ENCODE measurements around the gene GOLGB1. TPM values are rescaled to one million over a fixed set of nuclear protein-coding genes. Genes with fewer than 3 reads are reported as not detected.

The GOLGB1 gene
- total RNA-seq, 4 donors from 2014 or later, result 71.7 to 101 (median 94.9) TPM

DNA sequence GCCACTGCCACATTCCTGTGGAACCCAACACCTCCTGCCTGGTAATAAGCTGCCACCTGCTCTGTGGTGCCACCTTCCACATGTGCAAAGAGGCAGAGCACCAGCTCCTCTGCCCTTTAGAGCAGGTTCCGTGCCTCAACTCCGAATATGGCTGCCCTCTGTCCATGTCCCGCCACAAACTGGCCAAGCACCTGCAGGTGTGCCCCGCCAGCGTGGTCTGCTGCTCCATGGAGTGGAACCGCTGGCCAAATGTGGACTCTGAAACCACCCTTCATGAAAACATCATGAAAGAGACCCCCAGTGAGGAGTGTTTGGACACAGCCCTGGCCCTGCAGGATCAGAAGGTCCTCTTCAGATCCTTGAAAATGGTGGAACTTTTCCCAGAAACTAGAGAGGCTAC, 128.1 kb downstream of the GOLGB1 start:
- intact Hi-C loops (cut with DNase I; ENCODE audit: low total_unique reads), result no loop called here

DNA sequence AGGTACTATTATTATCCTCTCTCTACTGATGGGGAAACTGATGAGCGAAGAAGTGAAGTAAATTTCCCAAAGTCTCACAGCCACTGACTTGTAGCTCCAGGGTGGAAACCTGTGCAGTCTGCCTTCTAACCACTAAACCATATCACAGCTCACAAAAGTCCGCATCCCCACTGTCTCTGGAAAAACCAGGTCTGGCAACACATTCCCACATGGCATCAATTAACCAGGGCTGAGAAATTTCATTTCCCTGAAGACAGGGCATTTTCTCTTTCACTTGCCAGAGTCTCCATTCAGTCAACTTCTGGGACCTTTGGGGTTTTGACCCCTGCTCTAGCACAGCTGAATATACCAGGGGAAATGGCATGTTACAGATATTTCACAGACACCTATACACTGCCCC, 129.8 kb downstream of the GOLGB1 start:
- H3K36me3 ChIP-seq, result no peaks in the 10 kb centered on the region
- intact Hi-C loops (cut with DNase I; ENCODE audit: low total_unique reads), result no loop called here
- 90% methylated on average over 2 of the region's 2 CpGs; no CpG with 5 or more reads in 1 of the 2 donors for WGBS, 2 donors (ENCODE audit: low coverage in 1 of 2)
- no peaks in the 10 kb centered on the region for H3K9me3 ChIP-seq
- no peaks in the 10 kb centered on the region for H3K4me1 ChIP-seq
- in situ Hi-C loops (cut with MboI; ENCODE audit: low pct_ligation_motif_present in 1 of 4, low pct_unique_long_range_greater_than_20kb in 1 of 4, low sequenced_read_pairs in 3 of 4), result no loop called here
- no peak overlapping the region for H3K4me3 ChIP-seq
- no peaks in the 10 kb centered on the region for H3K27me3 ChIP-seq
- TF ChIP-seq, protein P1, sequence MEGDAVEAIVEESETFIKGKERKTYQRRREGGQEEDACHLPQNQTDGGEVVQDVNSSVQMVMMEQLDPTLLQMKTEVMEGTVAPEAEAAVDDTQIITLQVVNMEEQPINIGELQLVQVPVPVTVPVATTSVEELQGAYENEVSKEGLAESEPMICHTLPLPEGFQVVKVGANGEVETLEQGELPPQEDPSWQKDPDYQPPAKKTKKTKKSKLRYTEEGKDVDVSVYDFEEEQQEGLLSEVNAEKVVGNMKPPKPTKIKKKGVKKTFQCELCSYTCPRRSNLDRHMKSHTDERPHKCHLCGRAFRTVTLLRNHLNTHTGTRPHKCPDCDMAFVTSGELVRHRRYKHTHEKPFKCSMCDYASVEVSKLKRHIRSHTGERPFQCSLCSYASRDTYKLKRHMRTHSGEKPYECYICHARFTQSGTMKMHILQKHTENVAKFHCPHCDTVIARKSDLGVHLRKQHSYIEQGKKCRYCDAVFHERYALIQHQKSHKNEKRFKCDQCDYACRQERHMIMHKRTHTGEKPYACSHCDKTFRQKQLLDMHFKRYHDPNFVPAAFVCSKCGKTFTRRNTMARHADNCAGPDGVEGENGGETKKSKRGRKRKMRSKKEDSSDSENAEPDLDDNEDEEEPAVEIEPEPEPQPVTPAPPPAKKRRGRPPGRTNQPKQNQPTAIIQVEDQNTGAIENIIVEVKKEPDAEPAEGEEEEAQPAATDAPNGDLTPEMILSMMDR (IDR thresholded peaks at IDR 0.05), result no peak
- TF ChIP-seq POLR2A (IDR thresholded peaks at IDR 0.05) (no peak), POLR2AphosphoS5 (IDR thresholded peaks at IDR 0.05) (no peak), EP300 (IDR thresholded peaks at IDR 0.05; ENCODE audit: low read depth) (no peak)
- H3K27ac ChIP-seq, result no peak overlapping the region
- no peak for DNase-seq

More for the DNA sequence above, 128.1 kb downstream of the GOLGB1 start:
- Histone ChIP-seq H3K36me3 (no peaks in the 10 kb centered on the region), H3K27ac (no peak overlapping the region), H3K27me3 (no peaks in the 10 kb centered on the region), H3K9me3 (no peaks in the 10 kb centered on the region), H3K4me1 (no peaks in the 10 kb centered on the region), H3K4me3 (no peak overlapping the region)
- DNase-seq, result no peak
- TF ChIP-seq, protein P1 (IDR thresholded peaks at IDR 0.05), result no peak
- no peak for TF ChIP-seq EP300 (IDR thresholded peaks at IDR 0.05; ENCODE audit: low read depth)
- no peak for TF ChIP-seq POLR2A (IDR thresholded peaks at IDR 0.05)
- no peak for TF ChIP-seq POLR2AphosphoS5 (IDR thresholded peaks at IDR 0.05)
- in situ Hi-C loops (cut with MboI; ENCODE audit: low pct_ligation_motif_present in 1 of 4, low pct_unique_long_range_greater_than_20kb in 1 of 4, low sequenced_read_pairs in 3 of 4), result no loop called here
- WGBS, 2 donors (ENCODE audit: low coverage in 1 of 2), result 91% methylated on average over 6 of the region's 6 CpGs; no CpG with 5 or more reads in 1 of the 2 donors

Small RNA genes lying within 50 kb of the gene (small RNA-seq; reads per million reads assigned to genes)
- gene RNU4-62P, result 0 reads per million in 4 donors

Other genes with a start within 250 kb of the GOLGB1 start
- gene POLQ, start 203.8 kb downstream of the GOLGB1 start, total RNA-seq, result 10 to 100 TPM in 1 of 4 donors, 1 to 10 TPM in 1, under 1 TPM in 2; under 0.01 to 25.1 (median 0.94) TPM
- gene ARGFX, start 181.8 kb downstream of the GOLGB1 start, total RNA-seq, result not detected
- gene FBXO40, start 156.4 kb downstream of the GOLGB1 start, total RNA-seq, result not detected
- gene HCLS1, start 88.8 kb downstream of the GOLGB1 start, total RNA-seq, result 10 to 100 TPM in 3 of 4 donors, 1 to 10 TPM in 1; 5.0 to 50.3 (median 30.8) TPM
- 10 to 100 TPM in 3 of 4 donors, 1 to 10 TPM in 1; 4.5 to 52.1 (median 29.1) TPM for gene IQCB1, start 85.3 kb upstream of the GOLGB1 start, total RNA-seq
- 10 to 100 TPM in 1 of 4 donors, 1 to 10 TPM in 3; 2.2 to 26.0 (median 7.4) TPM for gene EAF2, start 85.5 kb upstream of the GOLGB1 start, total RNA-seq
- 1 to 10 TPM; 1.1 to 5.6 (median 2.7) TPM for gene SLC15A2, start 144.7 kb upstream of the GOLGB1 start, total RNA-seq

Measured in transverse colon (tissue), 4 donors.